HepG2 (cell line): Measurements from ENCODE around the gene SH3BP5. TPM values are rescaled to one million over a fixed set of nuclear protein-coding genes. Genes with fewer than 3 reads are reported as not detected.

Experiments
- ATAC-seq: fragments of 200-7000 bp; cut with Tn5 transposase; 3 replicates; pipeline ENCODE4 v1.9.1; 2020; ENCODE audit warnings: mild to moderate bottlenecking, moderate library complexity
- BruUV-seq: library from RNA; stranded (reverse); fragments of 400-500 nt; replicated peaks from 2 replicates; lab custom pipeline; 2021; lab: Mats Ljungman, UMichigan
- CTCF ChIA-PET: fragments of 300-600 bp; formaldehyde crosslinking; extraction: SDS; loops from one replicate; lab custom pipeline; 2021; ENCODE audit warnings: low total read pairs, inconsistent platforms, low intra/inter-chr PET ratio; lab: Yijun Ruan, JAX
- POLR2A ChIA-PET: fragments of 350-600 bp; sonication (Branson Sonifier 250); formaldehyde crosslinking; loops from one replicate; lab custom pipeline; 2020; ENCODE audit warnings: antibody characterized with exemption, inconsistent platforms; lab: Yijun Ruan, JAX
- DNase-seq: peaks from one replicate; pipeline ENCODE4 v3.0.0-alpha.2; 2015; ENCODE audit warnings: low spot score
- FAIRE-seq: peaks from 3 replicates; lab custom pipeline; 2011; peaks lifted over from hg19 to GRCh38; lab: Jason Lieb, UNC
- H2AFZ ChIP-seq: one replicate; pipeline ENCODE4 v1.6.1; 2011; ENCODE audit warnings: low read length, inconsistent platforms
- H3K27ac ChIP-seq: fragments of 300-600 bp; 3 replicates; pipeline ENCODE4 v1.8.0; 2011; ENCODE audit warnings: mixed run types, mild to moderate bottlenecking, mixed read lengths, low read length, inconsistent platforms; ENCODE audit not compliant: insufficient read depth; ENCODE audit errors: extremely low read length
- H3K27me3 ChIP-seq, 2 experiments: fragments of 200-600 bp in 1 of 2; 2 replicates in 1 of 2; 3 replicates in 1 of 2; pipeline versions ENCODE4 v1.6.0 to v1.8.0; 2011; ENCODE audit warnings: low read length in 2 of 2, mild to moderate bottlenecking in 2 of 2, moderate library complexity in 2 of 2, inconsistent platforms in 1 of 2; ENCODE audit not compliant: insufficient read depth in 2 of 2, control insufficient read depth in 1 of 2
- H3K36me3 ChIP-seq, 2 experiments: fragments of 200-600 bp in 1 of 2; replicated peaks in 1 of 2; 2 replicates in 1 of 2; 3 replicates in 1 of 2; pipeline versions ENCODE4 v1.5.1 to v1.8.0; 2011; ENCODE audit warnings: low read length in 2 of 2, inconsistent platforms in 1 of 2; ENCODE audit not compliant: insufficient read depth in 2 of 2, control insufficient read depth in 1 of 2
- H3K4me1 ChIP-seq: 2 replicates; pipeline ENCODE4 v1.5.1; 2012; ENCODE audit warnings: low read length, inconsistent platforms; ENCODE audit not compliant: insufficient read depth
- H3K4me2 ChIP-seq: 2 replicates; pipeline ENCODE4 v1.6.0; 2011; ENCODE audit warnings: low read depth, low read length, inconsistent platforms
- H3K4me3 ChIP-seq, 3 experiments: fragments of 200-600 bp in 1 of 3; sonication (generic), shearing (Covaris generic) in 1 of 3; replicated peaks in 1 of 3; 2 replicates each; pipeline ENCODE4 v1.5.1; 2011 to 2016; ENCODE audit warnings: low read length in 3 of 3, inconsistent platforms in 2 of 3, low read depth in 2 of 3, mild to moderate bottlenecking in 2 of 3, control low read depth in 1 of 3, mixed read lengths in 1 of 3; ENCODE audit not compliant: insufficient read depth in 1 of 3
- H3K79me2 ChIP-seq: one replicate; pipeline ENCODE4 v1.6.1; 2011; ENCODE audit warnings: low read length, inconsistent platforms; ENCODE audit not compliant: insufficient read depth
- H3K9ac ChIP-seq: 2 replicates; pipeline ENCODE4 v1.6.0; 2011; ENCODE audit warnings: mild to moderate bottlenecking, low read depth, low read length, inconsistent platforms; ENCODE audit not compliant: insufficient read depth
- H3K9me3 ChIP-seq: 2 replicates; pipeline ENCODE4 v1.5.1; 2012; ENCODE audit warnings: mild to moderate bottlenecking, low read length
- H4K20me1 ChIP-seq: 2 replicates; pipeline ENCODE4 v1.6.0; 2011; ENCODE audit warnings: inconsistent platforms, mild to moderate bottlenecking, low read length, moderate library complexity; ENCODE audit not compliant: insufficient read depth
- ADNP ChIP-seq: sonication (generic); formaldehyde crosslinking; IDR thresholded peaks from 2 replicates; pipeline ENCODE4 v1.4.0; 2020; ENCODE audit warnings: missing genetic modification reagents
- EED ChIP-seq: sonication (generic); formaldehyde crosslinking; IDR thresholded peaks from 2 replicates; pipeline ENCODE4 v1.5.0; 2020; ENCODE audit warnings: mild to moderate bottlenecking, missing genetic modification reagents
- HNF4G ChIP-seq, 2 experiments: sonication (generic) in 1 of 2; formaldehyde crosslinking in 1 of 2; IDR thresholded peaks; 2 replicates each; pipeline versions ENCODE4 v1.4.0 to v1.6.1; 2011 to 2020; ENCODE audit warnings: borderline replicate concordance in 2 of 2, low read depth in 2 of 2, mild to moderate bottlenecking in 2 of 2, low read length in 1 of 2, missing genetic modification reagents in 1 of 2, moderate library complexity in 1 of 2
- NFATC3 ChIP-seq: sonication (generic); formaldehyde crosslinking; IDR thresholded peaks from 2 replicates; pipeline ENCODE4 v1.5.1; 2020; ENCODE audit warnings: mild to moderate bottlenecking, missing genetic modification reagents
- PAX8 ChIP-seq: sonication (generic); formaldehyde crosslinking; IDR thresholded peaks from 2 replicates; pipeline ENCODE4 v1.8.0; 2022; ENCODE audit warnings: mild to moderate bottlenecking, missing genetic modification reagents, borderline replicate concordance
- PHF21A ChIP-seq: sonication (generic); formaldehyde crosslinking; IDR thresholded peaks from 2 replicates; pipeline ENCODE4 v1.5.0; 2020; ENCODE audit warnings: mild to moderate bottlenecking, missing genetic modification reagents
- RBFOX2 ChIP-seq: fragments of 200-400 bp; formaldehyde crosslinking; IDR thresholded peaks from 2 replicates; pipeline ENCODE4 v1.6.1; 2017; ENCODE audit warnings: low read depth, mild to moderate bottlenecking, low read length
- SALL2 ChIP-seq: sonication (generic); formaldehyde crosslinking; IDR thresholded peaks from 2 replicates; pipeline ENCODE4 v1.8.1; 2023; ENCODE audit warnings: mild to moderate bottlenecking, missing genetic modification reagents, inconsistent platforms
- ZNF138 ChIP-seq: sonication (generic); formaldehyde crosslinking; IDR thresholded peaks from 2 replicates; pipeline ENCODE4 v1.5.0; 2020; ENCODE audit warnings: mild to moderate bottlenecking, low read depth, missing genetic modification reagents
- WGBS: methylation state at CpG from one replicate; pipeline ENCODE4 v1.1.6; 2017; ENCODE audit warnings: low lambda C conversion rate; 5-methylcytosine and 5-hydroxymethylcytosine counted together
- in situ Hi-C: cut with HindIII; loops from 2 replicates; pipeline ENCODE4 v1.10.0; 2017; ENCODE audit warnings: low pct_unique_long_range_greater_than_20kb; ENCODE audit not compliant: extremely low pct_ligation_motif_present
- intact Hi-C: fragments of 100-400 bp; cut with micrococcal nuclease; formaldehyde crosslinking; loops from one replicate; pipeline ENCODE4 v1.10.0; 2022; ENCODE audit not compliant: unreplicated experiment
- polyA plus RNA-seq, 8 experiments: library from polyadenylated mRNA; depleted of rRNA in 3 of 8; stranded (reverse) in 7 of 8; unstranded in 1 of 8; fragments of >200 nt; fragmentation: Illumina TruSeq in 4 of 8; extraction: Trizol in 4 of 8; gene quantifications; 2 replicates each; pipeline versions ENCODE4 v1.2.1 to v1.2.3, GENCODE V29; 2011 to 2016; ENCODE audit warnings: low read depth in 4 of 8, missing spikeins in 1 of 8, mixed read lengths in 1 of 8; ENCODE audit not compliant: insufficient read depth in 1 of 8
- total RNA-seq, 5 experiments: library from RNA; depleted of rRNA; stranded (reverse); fragments of >200 nt; fragmentation: Illumina TruSeq; extraction: Trizol; gene quantifications; 2 replicates each; pipeline ENCODE4 v1.2.3, GENCODE V29; 2016; ENCODE audit warnings: low read depth in 1 of 5
- TF ChIP-seq, protein P1 (sequence below): sonication (generic); formaldehyde crosslinking; conservative IDR thresholded peaks from 2 replicates; pipeline ENCODE4 v1.8.0; 2022; ENCODE audit warnings: mild to moderate bottlenecking, moderate library complexity, missing genetic modification reagents
- TF ChIP-seq, protein P2 (sequence below): sonication (generic); formaldehyde crosslinking; IDR thresholded peaks from 2 replicates; pipeline ENCODE4 v1.4.0; 2020; ENCODE audit warnings: missing genetic modification reagents
- TF ChIP-seq, protein P3 (sequence below): sonication (generic); formaldehyde crosslinking; conservative IDR thresholded peaks from 2 replicates; pipeline ENCODE4 v1.8.0; 2022; ENCODE audit warnings: missing genetic modification reagents
- TF ChIP-seq, protein P4 (sequence below): sonication (generic); formaldehyde crosslinking; IDR thresholded peaks from 2 replicates; pipeline ENCODE4 v1.5.0; 2020; ENCODE audit warnings: mild to moderate bottlenecking, missing genetic modification reagents

The SH3BP5 gene
- total and polyA plus RNA-seq, 2 of the 13 experiments (the other 11 are each of a cell fraction or from before 2014, with no cell fraction given) = 0.09 to 0.16 TPM

DNA sequence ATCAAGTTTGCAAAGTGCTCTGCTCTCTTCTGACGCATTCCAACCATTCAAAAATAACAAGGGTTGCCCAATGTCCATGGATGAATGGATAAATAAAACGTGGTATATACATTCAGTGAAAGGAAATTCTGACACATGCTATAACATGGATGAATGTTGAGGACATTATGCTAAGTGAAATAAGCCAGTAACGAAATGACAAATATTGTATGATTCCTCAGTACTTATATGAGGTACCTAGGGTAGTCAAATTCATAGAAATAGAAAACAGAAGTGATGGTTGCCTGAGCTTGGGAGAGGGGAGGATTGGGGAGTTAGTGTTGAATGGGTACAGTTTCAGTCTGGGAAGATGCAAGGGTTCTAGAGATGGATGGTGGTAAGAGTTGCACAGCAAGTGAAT is 33.9 kb downstream of the SH3BP5 start:
- H3K4me1 ChIP-seq = no peaks in the 10 kb centered on the region
- H3K36me3 ChIP-seq = no peaks in the 10 kb centered on the region
- FAIRE-seq (no peak), DNase-seq (no peak), ATAC-seq (no peak)
- no TSS peak for BruUV-seq
- H3K27ac ChIP-seq = no peak overlapping the region
- no peaks in the 10 kb centered on the region for H3K79me2 ChIP-seq
- H2AFZ ChIP-seq = no peak overlapping the region
- H3K9ac ChIP-seq = no peak overlapping the region
- H3K27me3 ChIP-seq = no peaks in the 10 kb centered on the region; a peak in 1 of 5 replicates
- WGBS = 20% methylated on average over 3 of the region's 3 CpGs
- in situ Hi-C loops (no loop called here), intact Hi-C loops (no loop called here)
- no peak overlapping the region for H3K4me3 ChIP-seq
- H3K4me2 ChIP-seq = no peak overlapping the region
- POLR2A ChIA-PET = no interaction called here
- CTCF ChIA-PET = no interaction called here
- no peaks in the 10 kb centered on the region for H4K20me1 ChIP-seq
- no peaks in the 10 kb centered on the region for H3K9me3 ChIP-seq
- TF ChIP-seq, protein P1, sequence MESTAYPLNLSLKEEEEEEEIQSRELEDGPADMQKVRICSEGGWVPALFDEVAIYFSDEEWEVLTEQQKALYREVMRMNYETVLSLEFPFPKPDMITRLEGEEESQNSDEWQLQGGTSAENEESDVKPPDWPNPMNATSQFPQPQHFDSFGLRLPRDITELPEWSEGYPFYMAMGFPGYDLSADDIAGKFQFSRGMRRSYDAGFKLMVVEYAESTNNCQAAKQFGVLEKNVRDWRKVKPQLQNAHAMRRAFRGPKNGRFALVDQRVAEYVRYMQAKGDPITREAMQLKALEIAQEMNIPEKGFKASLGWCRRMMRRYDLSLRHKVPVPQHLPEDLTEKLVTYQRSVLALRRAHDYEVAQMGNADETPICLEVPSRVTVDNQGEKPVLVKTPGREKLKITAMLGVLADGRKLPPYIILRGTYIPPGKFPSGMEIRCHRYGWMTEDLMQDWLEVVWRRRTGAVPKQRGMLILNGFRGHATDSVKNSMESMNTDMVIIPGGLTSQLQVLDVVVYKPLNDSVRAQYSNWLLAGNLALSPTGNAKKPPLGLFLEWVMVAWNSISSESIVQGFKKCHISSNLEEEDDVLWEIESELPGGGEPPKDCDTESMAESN = no peak
- no peak for TF ChIP-seq ADNP
- no peak for TF ChIP-seq NFATC3 (CRISPR knock-in tag)
- no peak for TF ChIP-seq ZNF138 (CRISPR knock-in tag)
- TF ChIP-seq, protein P2, sequence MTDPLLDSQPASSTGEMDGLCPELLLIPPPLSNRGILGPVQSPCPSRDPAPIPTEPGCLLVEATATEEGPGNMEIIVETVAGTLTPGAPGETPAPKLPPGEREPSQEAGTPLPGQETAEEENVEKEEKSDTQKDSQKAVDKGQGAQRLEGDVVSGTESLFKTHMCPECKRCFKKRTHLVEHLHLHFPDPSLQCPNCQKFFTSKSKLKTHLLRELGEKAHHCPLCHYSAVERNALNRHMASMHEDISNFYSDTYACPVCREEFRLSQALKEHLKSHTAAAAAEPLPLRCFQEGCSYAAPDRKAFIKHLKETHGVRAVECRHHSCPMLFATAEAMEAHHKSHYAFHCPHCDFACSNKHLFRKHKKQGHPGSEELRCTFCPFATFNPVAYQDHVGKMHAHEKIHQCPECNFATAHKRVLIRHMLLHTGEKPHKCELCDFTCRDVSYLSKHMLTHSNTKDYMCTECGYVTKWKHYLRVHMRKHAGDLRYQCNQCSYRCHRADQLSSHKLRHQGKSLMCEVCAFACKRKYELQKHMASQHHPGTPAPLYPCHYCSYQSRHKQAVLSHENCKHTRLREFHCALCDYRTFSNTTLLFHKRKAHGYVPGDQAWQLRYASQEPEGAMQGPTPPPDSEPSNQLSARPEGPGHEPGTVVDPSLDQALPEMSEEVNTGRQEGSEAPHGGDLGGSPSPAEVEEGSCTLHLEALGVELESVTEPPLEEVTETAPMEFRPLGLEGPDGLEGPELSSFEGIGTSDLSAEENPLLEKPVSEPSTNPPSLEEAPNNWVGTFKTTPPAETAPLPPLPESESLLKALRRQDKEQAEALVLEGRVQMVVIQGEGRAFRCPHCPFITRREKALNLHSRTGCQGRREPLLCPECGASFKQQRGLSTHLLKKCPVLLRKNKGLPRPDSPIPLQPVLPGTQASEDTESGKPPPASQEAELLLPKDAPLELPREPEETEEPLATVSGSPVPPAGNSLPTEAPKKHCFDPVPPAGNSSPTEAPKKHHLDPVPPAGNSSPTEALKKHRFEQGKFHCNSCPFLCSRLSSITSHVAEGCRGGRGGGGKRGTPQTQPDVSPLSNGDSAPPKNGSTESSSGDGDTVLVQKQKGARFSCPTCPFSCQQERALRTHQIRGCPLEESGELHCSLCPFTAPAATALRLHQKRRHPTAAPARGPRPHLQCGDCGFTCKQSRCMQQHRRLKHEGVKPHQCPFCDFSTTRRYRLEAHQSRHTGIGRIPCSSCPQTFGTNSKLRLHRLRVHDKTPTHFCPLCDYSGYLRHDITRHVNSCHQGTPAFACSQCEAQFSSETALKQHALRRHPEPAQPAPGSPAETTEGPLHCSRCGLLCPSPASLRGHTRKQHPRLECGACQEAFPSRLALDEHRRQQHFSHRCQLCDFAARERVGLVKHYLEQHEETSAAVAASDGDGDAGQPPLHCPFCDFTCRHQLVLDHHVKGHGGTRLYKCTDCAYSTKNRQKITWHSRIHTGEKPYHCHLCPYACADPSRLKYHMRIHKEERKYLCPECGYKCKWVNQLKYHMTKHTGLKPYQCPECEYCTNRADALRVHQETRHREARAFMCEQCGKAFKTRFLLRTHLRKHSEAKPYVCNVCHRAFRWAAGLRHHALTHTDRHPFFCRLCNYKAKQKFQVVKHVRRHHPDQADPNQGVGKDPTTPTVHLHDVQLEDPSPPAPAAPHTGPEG (CRISPR knock-in tag) = no peak
- TF ChIP-seq, protein P3, sequence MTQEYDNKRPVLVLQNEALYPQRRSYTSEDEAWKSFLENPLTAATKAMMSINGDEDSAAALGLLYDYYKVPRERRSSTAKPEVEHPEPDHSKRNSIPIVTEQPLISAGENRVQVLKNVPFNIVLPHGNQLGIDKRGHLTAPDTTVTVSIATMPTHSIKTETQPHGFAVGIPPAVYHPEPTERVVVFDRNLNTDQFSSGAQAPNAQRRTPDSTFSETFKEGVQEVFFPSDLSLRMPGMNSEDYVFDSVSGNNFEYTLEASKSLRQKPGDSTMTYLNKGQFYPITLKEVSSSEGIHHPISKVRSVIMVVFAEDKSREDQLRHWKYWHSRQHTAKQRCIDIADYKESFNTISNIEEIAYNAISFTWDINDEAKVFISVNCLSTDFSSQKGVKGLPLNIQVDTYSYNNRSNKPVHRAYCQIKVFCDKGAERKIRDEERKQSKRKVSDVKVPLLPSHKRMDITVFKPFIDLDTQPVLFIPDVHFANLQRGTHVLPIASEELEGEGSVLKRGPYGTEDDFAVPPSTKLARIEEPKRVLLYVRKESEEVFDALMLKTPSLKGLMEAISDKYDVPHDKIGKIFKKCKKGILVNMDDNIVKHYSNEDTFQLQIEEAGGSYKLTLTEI = no peak
- TF ChIP-seq HNF4G (IDR thresholded peaks at IDR 0.05; ENCODE audit: borderline replicate concordance, low read depth, low read length) = no peak
- TF ChIP-seq HNF4G (CRISPR knock-in tag; IDR thresholded peaks at IDR 0.05; ENCODE audit: borderline replicate concordance, low read depth) = no peak
- no peak for TF ChIP-seq EED
- TF ChIP-seq PHF21A = no peak
- TF ChIP-seq, protein P4, sequence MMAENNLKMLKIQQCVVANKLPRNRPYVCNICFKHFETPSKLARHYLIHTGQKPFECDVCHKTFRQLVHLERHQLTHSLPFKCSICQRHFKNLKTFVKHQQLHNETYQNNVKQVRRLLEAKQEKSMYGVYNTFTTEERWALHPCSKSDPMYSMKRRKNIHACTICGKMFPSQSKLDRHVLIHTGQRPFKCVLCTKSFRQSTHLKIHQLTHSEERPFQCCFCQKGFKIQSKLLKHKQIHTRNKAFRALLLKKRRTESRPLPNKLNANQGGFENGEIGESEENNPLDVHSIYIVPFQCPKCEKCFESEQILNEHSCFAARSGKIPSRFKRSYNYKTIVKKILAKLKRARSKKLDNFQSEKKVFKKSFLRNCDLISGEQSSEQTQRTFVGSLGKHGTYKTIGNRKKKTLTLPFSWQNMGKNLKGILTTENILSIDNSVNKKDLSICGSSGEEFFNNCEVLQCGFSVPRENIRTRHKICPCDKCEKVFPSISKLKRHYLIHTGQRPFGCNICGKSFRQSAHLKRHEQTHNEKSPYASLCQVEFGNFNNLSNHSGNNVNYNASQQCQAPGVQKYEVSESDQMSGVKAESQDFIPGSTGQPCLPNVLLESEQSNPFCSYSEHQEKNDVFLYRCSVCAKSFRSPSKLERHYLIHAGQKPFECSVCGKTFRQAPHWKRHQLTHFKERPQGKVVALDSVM = no peak
- no peak for TF ChIP-seq PAX8 (CRISPR knock-in tag)
- no peak for TF ChIP-seq RBFOX2
- TF ChIP-seq SALL2 (CRISPR knock-in tag) = no peak
